Colonic mucosa (tissue), 4 donors: Measurements from ENCODE around the gene BRIP1. TPM values are rescaled to one million over a fixed set of nuclear protein-coding genes. Genes with fewer than 3 reads are reported as not detected.

Source experiments
- DNase-seq: peaks from one replicate; pipeline ENCODE4 v3.0.0-alpha.2; 2020
- H3K27ac ChIP-seq: fragments of 200-600 bp; one replicate; pipeline ENCODE4 v1.8.0; 2021
- H3K27me3 ChIP-seq: fragments of 200-600 bp; one replicate; pipeline ENCODE4 v1.8.0; 2021
- H3K36me3 ChIP-seq: fragments of 200-600 bp; one replicate; pipeline ENCODE4 v1.8.0; 2021
- H3K4me1 ChIP-seq: fragments of 200-600 bp; one replicate; pipeline ENCODE4 v1.8.0; 2021; ENCODE audit warnings: mild to moderate bottlenecking
- H3K4me3 ChIP-seq: fragments of 200-600 bp; one replicate; pipeline ENCODE4 v1.8.0; 2021
- H3K9ac ChIP-seq, 2 donors: one replicate each; pipeline ENCODE4 v1.7.0; 2013; ENCODE audit warnings: control low read depth in 2 of 2, low read depth in 2 of 2, low read length in 2 of 2
- H3K9me3 ChIP-seq: fragments of 200-600 bp; one replicate; pipeline ENCODE4 v1.8.0; 2021
- intact Hi-C: fragments of 100-400 bp; cut with DNase I; formaldehyde crosslinking; loops from one replicate; pipeline ENCODE4 v1.14.1; 2022
- total RNA-seq, 2 donors: library from RNA; stranded (reverse); fragmentation: NEBNext Ultra II Directional in 1 of 2; extraction: Animal tissue kit (Norgen Biotek cat#: 25700) in 1 of 2; gene quantifications; one replicate each; pipeline ENCODE4 v1.2.1, GENCODE V29; 2021
- TF ChIP-seq, protein P1 (sequence below): fragments of 200-600 bp; IDR thresholded peaks from one replicate; pipeline ENCODE4 v1.8.0; 2022; ENCODE audit warnings: antibody characterized with exemption, mild to moderate bottlenecking
- donor health status: healthy.
- donor health status: DM: no; HTN: no; CAD: no.
- donor health status: DM: no; HTN: no; CAD: no.

Gene BRIP1
- total RNA-seq, 2 donors from 2014 or later = 3.3 to 10.1 TPM

DNA sequence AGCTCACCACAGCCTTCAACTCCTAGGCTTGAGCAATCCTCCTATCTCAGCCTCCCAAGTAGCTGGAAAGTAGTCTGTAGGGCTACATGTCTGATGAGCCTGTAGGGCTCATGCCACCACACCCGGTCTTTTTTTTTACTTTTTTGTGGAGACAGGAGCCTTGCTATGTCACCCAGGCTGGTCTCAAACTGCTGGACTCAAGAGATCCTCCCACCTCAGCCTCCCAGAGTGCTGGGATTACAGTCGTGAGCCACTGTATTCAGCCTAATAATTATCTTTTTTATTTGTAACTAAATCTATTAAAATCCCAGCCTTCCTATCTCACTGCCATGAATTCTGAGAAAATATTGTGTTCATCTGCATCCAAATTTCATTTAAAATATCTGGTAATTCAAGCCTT lies 15.1 kb downstream of the BRIP1 start:
- intact Hi-C loops = no loop called here
- no peaks in the 10 kb centered on the region for H3K36me3 ChIP-seq
- H3K4me1 ChIP-seq = no peaks in the 10 kb centered on the region
- H3K4me3 ChIP-seq = no peak overlapping the region
- TF ChIP-seq, protein P1, sequence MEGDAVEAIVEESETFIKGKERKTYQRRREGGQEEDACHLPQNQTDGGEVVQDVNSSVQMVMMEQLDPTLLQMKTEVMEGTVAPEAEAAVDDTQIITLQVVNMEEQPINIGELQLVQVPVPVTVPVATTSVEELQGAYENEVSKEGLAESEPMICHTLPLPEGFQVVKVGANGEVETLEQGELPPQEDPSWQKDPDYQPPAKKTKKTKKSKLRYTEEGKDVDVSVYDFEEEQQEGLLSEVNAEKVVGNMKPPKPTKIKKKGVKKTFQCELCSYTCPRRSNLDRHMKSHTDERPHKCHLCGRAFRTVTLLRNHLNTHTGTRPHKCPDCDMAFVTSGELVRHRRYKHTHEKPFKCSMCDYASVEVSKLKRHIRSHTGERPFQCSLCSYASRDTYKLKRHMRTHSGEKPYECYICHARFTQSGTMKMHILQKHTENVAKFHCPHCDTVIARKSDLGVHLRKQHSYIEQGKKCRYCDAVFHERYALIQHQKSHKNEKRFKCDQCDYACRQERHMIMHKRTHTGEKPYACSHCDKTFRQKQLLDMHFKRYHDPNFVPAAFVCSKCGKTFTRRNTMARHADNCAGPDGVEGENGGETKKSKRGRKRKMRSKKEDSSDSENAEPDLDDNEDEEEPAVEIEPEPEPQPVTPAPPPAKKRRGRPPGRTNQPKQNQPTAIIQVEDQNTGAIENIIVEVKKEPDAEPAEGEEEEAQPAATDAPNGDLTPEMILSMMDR = no peak
- H3K27ac ChIP-seq = no peak overlapping the region
- no peaks in the 10 kb centered on the region for H3K9me3 ChIP-seq
- no peak for DNase-seq
- no peaks in the 10 kb centered on the region for H3K27me3 ChIP-seq
- no peak overlapping the region for H3K9ac ChIP-seq

DNA sequence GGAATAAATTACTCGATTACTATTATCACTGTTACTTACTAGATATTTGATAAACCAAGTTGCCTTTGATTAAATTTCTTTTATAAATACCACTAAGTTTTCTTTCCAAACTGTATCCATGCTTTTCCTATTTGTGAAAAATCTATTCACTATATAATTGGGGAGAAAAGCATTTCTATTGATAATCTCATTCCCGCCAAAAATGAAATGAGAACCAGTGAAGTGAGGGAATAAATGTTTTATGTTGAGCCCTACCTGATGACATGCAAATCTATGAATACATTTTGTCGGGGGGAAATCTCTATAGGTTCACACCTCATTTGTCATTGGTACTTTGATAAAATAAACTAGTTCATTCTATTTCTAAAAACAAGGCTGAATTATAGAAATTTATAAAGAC lies 15.7 kb downstream of the BRIP1 start:
- Histone ChIP-seq H3K4me3 (no peak overlapping the region), H3K27me3 (no peaks in the 10 kb centered on the region), H3K9ac (no peak overlapping the region), H3K36me3 (no peaks in the 10 kb centered on the region), H3K4me1 (no peaks in the 10 kb centered on the region), H3K27ac (no peak overlapping the region), H3K9me3 (no peaks in the 10 kb centered on the region)
- TF ChIP-seq, protein P1 = no peak
- intact Hi-C loops = no loop called here
- DNase-seq = no peak

DNA sequence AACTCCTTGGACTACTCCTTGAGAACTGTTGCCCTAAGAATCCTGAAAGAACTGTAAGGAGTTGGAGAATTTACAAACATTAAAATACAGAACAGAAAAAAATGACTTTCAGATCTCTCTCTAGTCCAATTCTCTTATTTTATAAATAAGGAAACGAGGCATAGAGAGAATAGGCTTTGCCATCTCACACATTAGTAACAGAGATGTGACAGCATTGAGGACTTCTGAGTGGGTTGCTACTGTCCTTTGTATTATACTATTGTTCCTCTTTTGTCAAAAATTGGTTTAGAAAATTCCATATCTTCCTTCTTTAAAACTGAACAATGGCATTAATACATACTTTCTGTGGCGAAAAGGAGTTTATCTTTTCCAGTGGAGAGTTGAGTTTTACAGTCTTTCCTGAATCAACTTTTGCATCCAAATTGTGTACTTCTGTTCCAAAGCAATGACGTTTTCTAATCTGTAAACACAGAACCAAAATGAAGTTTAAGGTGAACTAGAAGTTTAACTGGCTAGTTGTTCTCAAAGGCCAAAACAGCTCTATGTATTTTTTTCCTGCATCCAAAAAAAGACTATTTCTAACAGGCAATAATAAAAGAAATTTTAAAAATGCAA lies 16.5 kb downstream of the BRIP1 start:
- TF ChIP-seq, protein P1 = no peak
- H3K9ac ChIP-seq = no peak overlapping the region
- no peaks in the 10 kb centered on the region for H3K27me3 ChIP-seq
- H3K36me3 ChIP-seq = no peaks in the 10 kb centered on the region
- H3K4me3 ChIP-seq = no peak overlapping the region
- H3K4me1 ChIP-seq = no peaks in the 10 kb centered on the region
- intact Hi-C loops = no loop called here
- H3K9me3 ChIP-seq = no peaks in the 10 kb centered on the region
- DNase-seq = no peak
- H3K27ac ChIP-seq = no peak overlapping the region

DNA sequence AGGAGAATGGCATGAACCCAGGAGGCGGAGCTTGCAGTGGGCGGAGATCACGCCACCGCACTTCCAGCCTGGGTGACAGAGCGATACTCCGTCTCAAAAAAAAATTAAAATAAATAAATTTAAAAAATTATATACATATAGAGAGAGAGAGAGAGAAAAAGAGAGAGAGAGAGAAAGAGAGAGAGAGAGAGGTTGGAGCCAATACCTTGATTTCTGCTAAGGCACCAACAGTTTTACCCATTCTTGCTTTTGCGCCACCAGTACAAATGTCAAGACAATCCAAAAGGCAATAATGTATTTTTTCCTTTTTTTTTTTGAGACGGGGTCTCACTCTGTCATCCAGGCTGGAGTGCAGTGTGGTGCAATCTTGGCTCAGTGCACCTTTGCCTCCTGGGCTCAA lies 17.2 kb downstream of the BRIP1 start:
- TF ChIP-seq, protein P1 = no peak
- Histone ChIP-seq H3K9me3 (no peaks in the 10 kb centered on the region), H3K36me3 (no peaks in the 10 kb centered on the region), H3K9ac (no peak overlapping the region), H3K27ac (no peak overlapping the region), H3K4me1 (no peaks in the 10 kb centered on the region), H3K27me3 (no peaks in the 10 kb centered on the region), H3K4me3 (no peak overlapping the region)
- intact Hi-C loops = no loop called here
- DNase-seq = no peak

DNA sequence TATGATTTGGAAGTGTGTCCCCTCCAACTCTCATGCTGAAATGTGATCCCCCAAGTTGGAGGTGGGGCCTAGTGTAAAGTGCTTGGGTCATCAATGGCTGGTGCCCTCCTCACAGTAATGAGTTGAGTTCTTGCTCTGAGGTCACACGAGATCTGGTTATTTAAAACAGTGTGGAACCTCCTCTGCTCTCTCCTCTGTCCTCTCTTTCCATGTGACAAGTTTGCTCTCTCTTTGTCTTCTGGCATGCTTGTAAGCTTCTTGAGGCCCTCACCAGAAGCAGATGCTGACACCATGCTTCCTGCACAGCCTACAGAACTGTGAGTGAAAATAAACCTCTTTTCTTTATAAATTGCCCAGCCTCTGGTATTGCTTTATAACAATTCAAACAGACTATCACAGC lies 19.9 kb downstream of the BRIP1 start:
- no peaks in the 10 kb centered on the region for H3K4me1 ChIP-seq
- no peak overlapping the region for H3K4me3 ChIP-seq
- no peak for DNase-seq
- TF ChIP-seq, protein P1 = no peak
- intact Hi-C loops = no loop called here
- H3K27me3 ChIP-seq = no peaks in the 10 kb centered on the region
- H3K36me3 ChIP-seq = no peaks in the 10 kb centered on the region
- no peaks in the 10 kb centered on the region for H3K9me3 ChIP-seq
- no peak overlapping the region for H3K27ac ChIP-seq
- no peak overlapping the region for H3K9ac ChIP-seq
